ENCODE data around the gene HPSE2. TPM values are rescaled to one million over a fixed set of nuclear protein-coding genes. Genes with fewer than 3 reads are reported as not detected.

HPSE2 gene
- total and polyA plus RNA-seq, 2 of the 13 experiments (the other 11 are each of a cell fraction or from before 2014, with no cell fraction given), result 0.01 TPM; not detected in 1

GRCh38 chr10:98611436-98611835 lies 624.2 kb downstream of the HPSE2 start:
- Histone ChIP-seq H3K4me2 (ENCODE audit: low read depth, low read length) (no peak overlapping the region), H4K20me1 (ENCODE audit: insufficient read depth, low read length) (no peaks in the 10 kb centered on the region), H3K36me3 (replicated peaks in 1 of 2; ENCODE audit: control insufficient read depth in 1 of 2, insufficient read depth in 2 of 2, low read length in 2 of 2) (no peaks in the 10 kb centered on the region), H3K9ac (ENCODE audit: insufficient read depth, low read depth, low read length) (no peak overlapping the region), H3K79me2 (ENCODE audit: insufficient read depth, low read length) (no peaks in the 10 kb centered on the region), H3K27me3 (ENCODE audit: control insufficient read depth in 1 of 2, insufficient read depth in 2 of 2, low read length in 2 of 2) (peaks cover 0 to 2% of the 10 kb centered on the region in 2 experiments; a peak in 1 of 5 replicates), H3K4me1 (ENCODE audit: insufficient read depth, low read length) (no peaks in the 10 kb centered on the region), H3K4me3 (replicated peaks in 1 of 3; ENCODE audit: insufficient read depth in 1 of 3, low read depth in 2 of 3, low read length in 3 of 3) (no peak overlapping the region), H3K27ac (ENCODE audit: extremely low read length, insufficient read depth, low read length) (no peak overlapping the region), H3K9me3 (ENCODE audit: low read length) (no peaks in the 10 kb centered on the region), H2AFZ (ENCODE audit: low read length) (no peak overlapping the region)
- FAIRE-seq (no peak), ATAC-seq (no peak), DNase-seq (ENCODE audit: low spot score) (no peak)
- TF ChIP-seq PRMT3 (CRISPR knock-in tag; IDR thresholded peaks at IDR 0.05; ENCODE audit: borderline replicate concordance, low read depth) (no peak), IKZF4 (CRISPR knock-in tag; IDR thresholded peaks at IDR 0.05; ENCODE audit: borderline replicate concordance, low read depth, not compliant biosample characterization) (no peak), ZNF607 (CRISPR knock-in tag; IDR thresholded peaks at IDR 0.05; ENCODE audit: borderline replicate concordance) (no peak), ISL2 (CRISPR knock-in tag; IDR thresholded peaks at IDR 0.05) (no peak), ZNF557 (CRISPR knock-in tag; IDR thresholded peaks at IDR 0.05) (no peak), MTA3 (CRISPR knock-in tag; IDR thresholded peaks at IDR 0.05) (no peak), THYN1 (CRISPR knock-in tag; IDR thresholded peaks at IDR 0.05; ENCODE audit: borderline replicate concordance, low read depth) (no peak), GMEB1 (CRISPR knock-in tag; IDR thresholded peaks at IDR 0.05; ENCODE audit: borderline replicate concordance) (no peak), TGIF2 (CRISPR knock-in tag; IDR thresholded peaks at IDR 0.05) (no peak), CAMTA2 (CRISPR knock-in tag; IDR thresholded peaks at IDR 0.05; ENCODE audit: borderline replicate concordance) (no peak), ZNF24 (IDR thresholded peaks at IDR 0.05) (no peak), RXRA (CRISPR knock-in tag; IDR thresholded peaks at IDR 0.05) (no peak), ZNF567 (CRISPR knock-in tag; IDR thresholded peaks at IDR 0.05; ENCODE audit: borderline replicate concordance) (no peak), RFXANK (CRISPR knock-in tag; IDR thresholded peaks at IDR 0.05) (no peak), STAT6 (CRISPR knock-in tag; IDR thresholded peaks at IDR 0.05; ENCODE audit: borderline replicate concordance) (no peak), ZNF766 (CRISPR knock-in tag; IDR thresholded peaks at IDR 0.05; ENCODE audit: borderline replicate concordance) (no peak), ZFP82 (CRISPR knock-in tag; IDR thresholded peaks at IDR 0.05; ENCODE audit: borderline replicate concordance) (no peak), SPEN (CRISPR knock-in tag; IDR thresholded peaks at IDR 0.05; ENCODE audit: low read depth) (no peak), ZSCAN21 (CRISPR knock-in tag; IDR thresholded peaks at IDR 0.05; ENCODE audit: borderline replicate concordance) (no peak)
- intact Hi-C loops (cut with micrococcal nuclease; ENCODE audit: unreplicated experiment) (no loop called here), in situ Hi-C loops (cut with HindIII; ENCODE audit: extremely low pct_ligation_motif_present, low pct_unique_long_range_greater_than_20kb) (no loop called here)
- CTCF ChIA-PET (ENCODE audit: low intra/inter-chr PET ratio, low total read pairs), result no interaction called here
- BruUV-seq (replicated peaks), result no TSS peak
- POLR2A ChIA-PET, result no interaction called here
- 13% methylated on average over 2 of the region's 2 CpGs for WGBS (ENCODE audit: low lambda C conversion rate)
